Keratinocyte (primary cell): ENCODE results near the gene MXD3. TPM values are rescaled to one million over a fixed set of nuclear protein-coding genes. Genes with fewer than 3 reads are reported as not detected.

Source experiments
- DNase-seq: peaks from one replicate; pipeline ENCODE4 v3.0.0-alpha.2; 2011; ENCODE audit warnings: low read depth, missing footprints, low spot score
- FAIRE-seq: peaks from 2 replicates; lab custom pipeline; 2011; peaks lifted over from hg19 to GRCh38; lab: Jason Lieb, UNC
- H2AFZ ChIP-seq: 2 replicates; pipeline ENCODE4 v1.6.0; 2012; ENCODE audit warnings: low read length, control low read depth, inconsistent platforms; ENCODE audit not compliant: control insufficient read depth
- H3K27ac ChIP-seq: 2 replicates; pipeline ENCODE4 v1.5.1; 2011; ENCODE audit warnings: low read length; ENCODE audit not compliant: control insufficient read depth, insufficient read depth
- H3K27me3 ChIP-seq: 3 replicates; pipeline ENCODE4 v1.6.0; 2011; ENCODE audit warnings: low read length; ENCODE audit not compliant: control insufficient read depth, insufficient read depth; ENCODE audit errors: extremely low read depth
- H3K36me3 ChIP-seq, 2 experiments: 2 replicates in 1 of 2; 3 replicates in 1 of 2; pipeline ENCODE4 v1.5.1; 2011; ENCODE audit warnings: low read length in 2 of 2, mild to moderate bottlenecking in 1 of 2; ENCODE audit not compliant: control insufficient read depth in 2 of 2, insufficient read depth in 2 of 2; ENCODE audit errors: extremely low read depth in 1 of 2
- H3K4me1 ChIP-seq: 3 replicates; pipeline ENCODE4 v1.5.1; 2011; ENCODE audit warnings: low read length; ENCODE audit not compliant: control insufficient read depth, insufficient read depth; ENCODE audit errors: extremely low read depth
- H3K4me2 ChIP-seq: 3 replicates; pipeline ENCODE4 v1.6.0; 2011; ENCODE audit warnings: low read depth, low read length; ENCODE audit not compliant: control insufficient read depth, insufficient read depth; ENCODE audit errors: extremely low read depth
- H3K4me3 ChIP-seq, 3 experiments: fragments of 200-600 bp in 1 of 3; sonication (generic) in 1 of 3; 2 replicates in 2 of 3; 3 replicates in 1 of 3; pipeline ENCODE4 v1.5.1; 2011 to 2016; ENCODE audit warnings: low read length in 3 of 3, mild to moderate bottlenecking in 3 of 3, control low read depth in 2 of 3, inconsistent platforms in 1 of 3, low read depth in 1 of 3, mixed read lengths in 1 of 3, mixed run types in 1 of 3, moderate library complexity in 1 of 3; ENCODE audit not compliant: control insufficient read depth in 2 of 3, insufficient read depth in 2 of 3; ENCODE audit errors: extremely low read depth in 1 of 3
- H3K79me2 ChIP-seq: 2 replicates; pipeline ENCODE4 v1.6.0; 2012; ENCODE audit warnings: low read length; ENCODE audit not compliant: control insufficient read depth, insufficient read depth
- H3K9ac ChIP-seq: 3 replicates; pipeline ENCODE4 v1.6.0; 2011; ENCODE audit warnings: low read length; ENCODE audit not compliant: control insufficient read depth, insufficient read depth; ENCODE audit errors: extremely low read depth
- H3K9me1 ChIP-seq: 3 replicates; pipeline ENCODE4 v1.6.0; 2011; ENCODE audit warnings: low read length; ENCODE audit not compliant: control insufficient read depth, insufficient read depth; ENCODE audit errors: extremely low read depth
- H3K9me3 ChIP-seq: 2 replicates; pipeline ENCODE4 v1.5.1; 2012; ENCODE audit warnings: low read depth, low read length; ENCODE audit not compliant: control insufficient read depth
- H4K20me1 ChIP-seq: 3 replicates; pipeline ENCODE4 v1.6.0; 2011; ENCODE audit warnings: low read length; ENCODE audit not compliant: control insufficient read depth, insufficient read depth; ENCODE audit errors: extremely low read depth
- CTCF ChIP-seq, 3 experiments: IDR thresholded peaks in 1 of 3; conservative IDR thresholded peaks in 1 of 3; optimal IDR thresholded peaks in 1 of 3; 2 replicates in 2 of 3; 3 replicates in 1 of 3; pipeline versions ENCODE3 to v1.5.1; 2011; ENCODE audit warnings: low read length in 3 of 3, mild to moderate bottlenecking in 3 of 3, moderate library complexity in 2 of 3, control low read depth in 1 of 3, inconsistent platforms in 1 of 3; ENCODE audit not compliant: insufficient read depth in 2 of 3; ENCODE audit errors: extremely low read depth in 1 of 3
- EZH2 ChIP-seq: IDR thresholded peaks from one replicate; pipeline ENCODE4 v1.6.1; 2012; ENCODE audit warnings: inconsistent platforms, mild to moderate bottlenecking, low read length, moderate library complexity
- dilution Hi-C: fragments of 300-500 bp; cut with MboI; formaldehyde crosslinking; loops from one replicate; pipeline ENCODE4 v1.7.0; 2020; ENCODE audit warnings: low sequenced_read_pairs; ENCODE audit not compliant: extremely low pct_ligation_motif_present
- polyA plus RNA-seq, 5 experiments: library from polyadenylated mRNA; depleted of rRNA in 3 of 5; stranded (reverse) in 3 of 5; stranded (forward) in 1 of 5; unstranded in 1 of 5; fragments of >200 nt; gene quantifications; 1 replicate in 1 of 5; 2 replicates in 3 of 5; 3 replicates in 1 of 5; pipeline versions ENCODE4 v1.2.1 to v1.2.3, GENCODE V29; 2011 to 2012; ENCODE audit warnings: missing spikeins in 2 of 5, low read depth in 1 of 5, low replicate concordance in 1 of 5

MXD3 gene
- polyA plus RNA-seq, 1 donor (not counting 4 experiments of a cell fraction or from before 2014, with no cell fraction given): 0.97 TPM

- Histone ChIP-seq H3K27ac (no peak overlapping the region), H3K9ac (no peak overlapping the region), H4K20me1 (no peaks in the 10 kb centered on the region), H3K4me3 (no peak overlapping the region), H3K4me2 (no peak overlapping the region), H3K4me1 (peaks cover 26% of the 10 kb centered on the region), H3K27me3 (no peaks in the 10 kb centered on the region), H3K36me3 (no peaks in the 10 kb centered on the region), H2AFZ (no peak overlapping the region), H3K9me1 (no peaks in the 10 kb centered on the region), H3K9me3 (no peaks in the 10 kb centered on the region), H3K79me2 (no peaks in the 10 kb centered on the region)
- TF ChIP-seq EZH2: no peak
- no peak for TF ChIP-seq CTCF (optimal IDR thresholded peaks at IDR 0.05 in 1 of 3, IDR thresholded peaks at IDR 0.05 in 1 of 3, conservative IDR thresholded peaks at IDR 0.05 in 1 of 3; ENCODE audit: extremely low read depth in 1 of 3, insufficient read depth in 2 of 3, low read length in 3 of 3)
- dilution Hi-C loops: no loop called here
- no peak for DNase-seq
- FAIRE-seq: no peak
These were observed 45.4 kb upstream of the MXD3 start for GRCh38 chr5:177357146-177357458.

GRCh38 chr5:177356746-177357145, 45.0 kb upstream of the MXD3 start:
- H3K9me3 ChIP-seq: no peaks in the 10 kb centered on the region
- no peak overlapping the region for H3K4me2 ChIP-seq
- TF ChIP-seq EZH2 (no peak), CTCF (optimal IDR thresholded peaks at IDR 0.05 in 1 of 3, IDR thresholded peaks at IDR 0.05 in 1 of 3, conservative IDR thresholded peaks at IDR 0.05 in 1 of 3; ENCODE audit: extremely low read depth in 1 of 3, insufficient read depth in 2 of 3, low read length in 3 of 3) (no peak)
- no peak overlapping the region for H3K9ac ChIP-seq
- H3K9me1 ChIP-seq: no peaks in the 10 kb centered on the region
- FAIRE-seq (no peak), DNase-seq (no peak)
- H3K27me3 ChIP-seq: no peaks in the 10 kb centered on the region
- no peaks in the 10 kb centered on the region for H3K36me3 ChIP-seq
- H2AFZ ChIP-seq: no peak overlapping the region
- H4K20me1 ChIP-seq: no peaks in the 10 kb centered on the region
- no peaks in the 10 kb centered on the region for H3K79me2 ChIP-seq
- H3K4me1 ChIP-seq: peaks cover 25% of the 10 kb centered on the region
- H3K4me3 ChIP-seq: no peak overlapping the region
- dilution Hi-C loops: no loop called here
- no peak overlapping the region for H3K27ac ChIP-seq
